GM12892 (cell line): ENCODE measurements around the gene ESYT3.
"Not testable (repeated sequence)": the region's sequence is repeated elsewhere in the genome, so short reads cannot be mapped to it uniquely, and the experiment has no call there.

Experiments
- DNase-seq: peaks from one replicate; pipeline ENCODE4 v3.0.0; 2011; ENCODE audit not compliant: insufficient read length
- FAIRE-seq: peaks from 2 replicates; lab custom pipeline; 2011; peaks lifted over from hg19 to GRCh38; lab: Jason Lieb, UNC
- POLR2A ChIP-seq: IDR thresholded peaks from 2 replicates; pipeline ENCODE4 v1.6.1; 2011; ENCODE audit warnings: low read depth, low read length, control low read depth
- POLR2AphosphoS5 ChIP-seq: IDR thresholded peaks from 2 replicates; pipeline ENCODE4 v1.6.1; 2011; ENCODE audit warnings: low read depth, low read length, control low read depth
- TAF1 ChIP-seq: IDR thresholded peaks from 2 replicates; pipeline ENCODE4 v1.6.1; 2011; ENCODE audit warnings: low read depth, mild to moderate bottlenecking, control low read depth, low read length, borderline replicate concordance

ESYT3 gene

DNA sequence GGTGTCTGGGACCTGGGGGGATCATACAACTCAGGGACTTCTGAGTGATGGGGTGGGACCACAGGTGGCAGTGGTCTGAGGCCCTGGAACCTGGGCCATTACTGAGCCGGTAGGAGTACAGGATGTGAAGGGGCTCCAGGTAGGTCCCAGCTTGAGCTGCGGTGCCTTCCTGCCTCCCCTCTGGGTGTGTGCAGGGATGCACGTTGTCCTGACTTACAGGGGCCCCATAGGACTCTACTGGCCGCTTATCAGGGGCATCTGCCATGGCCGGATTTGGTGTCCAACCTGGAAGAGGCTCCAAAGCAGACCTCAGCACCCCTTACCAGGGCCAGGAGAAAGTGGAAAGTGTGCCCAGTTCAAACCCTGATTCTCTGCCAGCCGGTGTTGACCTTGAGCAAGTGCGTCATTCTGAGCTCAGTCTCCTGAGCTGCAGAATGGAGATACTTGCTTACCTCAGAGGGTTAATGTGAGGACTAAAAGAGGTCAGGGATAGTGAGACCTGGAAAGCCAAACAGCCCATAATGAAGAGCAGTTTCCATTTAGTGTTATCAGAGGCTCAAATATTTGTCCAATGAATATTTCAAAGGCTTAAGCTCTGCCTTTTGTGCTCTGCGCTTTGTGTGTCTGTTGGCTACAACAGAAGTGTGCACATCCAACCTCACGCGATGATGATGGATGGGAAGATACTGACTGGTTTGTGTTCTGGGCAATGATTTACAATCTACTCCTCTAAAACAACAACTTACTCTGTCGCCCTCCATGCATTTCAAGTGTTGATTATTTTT is 35.4 kb upstream of the ESYT3 start:
- TF ChIP-seq POLR2A (no peak), POLR2AphosphoS5 (no peak), TAF1 (no peak)
- DNase-seq, result no peak
- FAIRE-seq, result no peak

DNA sequence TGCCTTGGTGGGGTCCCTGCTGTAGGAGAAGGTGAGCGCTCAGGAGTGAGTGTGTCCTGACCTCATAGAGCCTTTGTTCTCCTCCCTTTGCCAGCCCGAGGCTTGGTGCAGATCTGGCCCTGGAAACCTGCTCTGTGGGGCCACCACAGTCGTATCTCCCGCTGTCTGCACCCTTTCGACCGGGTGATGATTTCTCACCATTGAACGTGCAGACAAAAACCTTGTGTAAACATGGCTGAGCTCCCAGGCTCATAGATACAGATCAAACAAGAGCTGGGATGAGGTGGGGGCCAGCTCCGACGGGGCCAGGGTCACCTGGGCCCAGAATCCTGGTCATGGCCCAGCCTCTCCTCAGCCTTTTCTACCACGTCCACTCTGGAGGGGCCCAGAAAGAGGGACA is 34.6 kb upstream of the ESYT3 start:
- DNase-seq (no peak), FAIRE-seq (no peak)
- TF ChIP-seq POLR2A, result no peak
- TF ChIP-seq TAF1, result no peak
- TF ChIP-seq POLR2AphosphoS5, result no peak

GRCh38 chr3:138400651-138401070 is 33.8 kb upstream of the ESYT3 start:
- DNase-seq (no peak), FAIRE-seq (no peak)
- TF ChIP-seq TAF1 (no peak), POLR2A (no peak), POLR2AphosphoS5 (no peak)

GRCh38 chr3:138401834-138402233 is 32.6 kb upstream of the ESYT3 start:
- TF ChIP-seq TAF1 (no peak), POLR2AphosphoS5 (no peak), POLR2A (no peak)
- no peak for FAIRE-seq
- no peak for DNase-seq

- TF ChIP-seq TAF1 (no peak), POLR2AphosphoS5 (no peak), POLR2A (no peak)
- no peak for DNase-seq
- no peak for FAIRE-seq
Measured at GRCh38 chr3:138404121-138404520, 30.3 kb upstream of the ESYT3 start.

- DNase-seq, result no peak
- no peak for FAIRE-seq
- TF ChIP-seq POLR2A (no peak), POLR2AphosphoS5 (no peak), TAF1 (no peak)
Measured at GRCh38 chr3:138405001-138405400, 29.4 kb upstream of the ESYT3 start.

DNA sequence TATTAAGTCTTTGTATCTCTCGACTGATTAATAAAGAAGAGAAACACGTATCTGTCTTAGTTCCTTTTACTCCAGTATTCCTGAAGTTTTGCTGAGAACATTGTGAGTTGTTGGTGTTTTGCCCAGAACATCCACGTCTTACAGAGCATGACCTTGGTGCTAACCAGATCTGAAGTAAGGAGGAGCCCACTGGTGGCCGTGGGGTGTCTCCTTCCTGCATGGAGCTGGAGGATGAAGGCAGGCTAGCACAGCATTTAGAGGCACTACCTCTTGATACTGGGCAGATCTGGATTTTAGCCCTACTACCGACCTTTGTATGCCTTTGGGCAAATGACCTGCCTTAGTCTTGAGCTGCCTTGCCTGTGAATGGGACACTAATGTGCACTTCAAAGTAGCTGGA is 28.9 kb upstream of the ESYT3 start:
- FAIRE-seq (no peak), DNase-seq (no peak)
- no peak for TF ChIP-seq POLR2AphosphoS5
- no peak for TF ChIP-seq TAF1
- no peak for TF ChIP-seq POLR2A

- DNase-seq, result no peak
- TF ChIP-seq POLR2AphosphoS5 (no peak), POLR2A (no peak), TAF1 (no peak)
- FAIRE-seq, result no peak
Measured at GRCh38 chr3:138406606-138407005, 27.8 kb upstream of the ESYT3 start.

DNA sequence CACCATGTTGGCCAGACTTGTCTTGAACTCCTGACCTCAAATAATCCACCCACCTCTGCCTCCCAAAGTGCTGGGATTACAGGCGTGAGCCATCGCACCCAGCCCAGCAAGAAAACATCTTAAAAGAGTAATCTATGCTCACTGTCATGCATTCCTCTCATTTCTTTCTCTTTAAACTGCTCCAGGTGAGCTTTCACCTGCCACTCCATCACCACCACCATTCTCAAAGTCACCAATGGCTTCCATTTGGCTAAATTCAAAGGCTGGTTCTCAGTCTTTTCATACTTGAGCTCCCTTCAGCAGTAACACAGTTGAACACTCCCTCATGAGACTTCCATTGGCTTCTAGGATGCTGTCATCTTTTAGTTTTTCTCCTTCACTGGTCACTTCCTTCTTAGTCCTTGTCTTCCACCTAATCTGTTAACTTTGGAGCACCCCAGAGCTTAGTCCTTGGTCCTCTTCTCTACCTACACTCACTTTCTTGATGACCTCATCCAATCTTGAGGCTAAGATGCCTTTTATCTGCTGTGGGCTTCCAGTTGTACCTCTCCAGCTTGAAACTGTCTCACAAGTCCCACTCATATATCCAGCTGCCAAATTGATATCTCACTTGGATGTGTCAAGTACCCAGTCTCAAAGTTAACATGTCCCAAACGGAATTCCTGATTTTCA is 27.0 kb upstream of the ESYT3 start:
- DNase-seq (no peak), FAIRE-seq (no peak)
- TF ChIP-seq POLR2A, result no peak
- TF ChIP-seq POLR2AphosphoS5, result no peak
- no peak for TF ChIP-seq TAF1

DNA sequence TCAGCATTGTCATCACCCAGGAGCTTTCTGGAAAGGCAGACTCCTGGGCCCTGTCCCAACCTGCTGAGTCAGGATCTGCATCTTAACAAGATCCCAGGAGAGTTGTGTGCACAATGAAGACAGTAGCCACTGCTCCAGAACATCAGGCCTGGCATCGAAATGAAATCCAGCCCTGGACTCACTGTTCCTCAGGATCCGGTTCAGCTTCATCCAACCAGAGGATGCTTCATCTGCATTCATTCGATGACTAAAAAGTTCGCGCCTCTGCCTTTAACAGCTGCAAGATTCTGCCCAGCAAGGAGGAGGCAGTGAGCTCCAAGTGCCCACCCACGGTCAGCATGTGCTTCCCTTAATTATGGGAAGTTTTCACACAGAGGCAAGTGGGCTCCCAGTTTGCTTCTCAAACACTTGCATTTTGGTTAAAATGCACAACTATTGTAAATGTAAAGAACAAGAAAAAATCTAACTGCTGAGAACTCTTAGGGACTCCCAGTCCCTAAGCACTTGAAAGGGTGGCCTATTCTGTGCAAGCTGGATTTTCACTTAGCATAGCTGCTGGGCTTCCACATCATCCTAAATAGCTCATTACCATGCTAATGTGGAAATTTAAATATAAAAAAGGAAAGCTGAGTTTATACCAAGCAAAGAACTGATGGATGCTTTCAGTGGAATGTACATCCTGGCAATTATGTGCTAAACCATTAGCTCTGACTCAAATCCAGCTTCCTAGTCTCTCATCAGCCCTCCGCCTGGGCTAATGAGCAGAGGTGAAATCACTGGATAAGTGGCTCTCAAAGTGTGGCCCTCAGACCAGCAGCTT is 25.5 kb upstream of the ESYT3 start:
- TF ChIP-seq TAF1 (no peak), POLR2AphosphoS5 (no peak), POLR2A (no peak)
- DNase-seq (no peak), FAIRE-seq (no peak)

DNA sequence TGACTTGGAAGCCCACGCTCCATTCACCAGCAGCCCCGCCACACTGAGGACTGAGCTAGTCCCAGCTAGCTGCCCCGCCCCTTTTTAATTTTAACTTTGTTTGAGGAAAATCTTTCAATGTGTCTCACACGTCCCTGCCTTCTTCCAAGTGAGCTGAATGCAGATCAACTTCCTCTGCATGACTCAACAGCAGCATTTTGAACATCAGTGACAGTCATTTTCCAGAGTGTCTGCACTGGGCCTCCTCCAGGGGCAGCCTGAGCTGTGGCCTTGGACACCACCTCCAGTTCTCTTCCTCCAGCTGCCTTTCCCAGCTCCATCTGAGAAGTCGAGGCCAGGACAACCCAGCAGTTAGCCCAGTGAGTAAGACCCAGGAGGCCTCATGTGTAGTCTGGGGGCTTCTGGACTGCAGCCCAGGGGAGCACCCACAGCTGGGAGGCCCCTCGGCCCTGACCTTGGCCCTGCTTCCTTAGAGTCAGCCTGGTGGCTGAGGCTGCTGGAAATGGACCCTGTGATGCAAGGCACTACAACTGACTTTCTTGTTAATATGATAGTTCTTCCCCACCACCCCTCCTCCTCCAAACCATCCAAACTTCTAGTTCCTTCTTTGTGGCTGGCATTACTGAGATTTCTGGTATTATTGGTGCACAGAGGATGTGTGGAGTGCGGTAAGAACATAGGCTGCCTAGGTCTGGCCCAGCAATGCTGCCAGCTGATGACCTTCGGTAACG is 21.4 kb upstream of the ESYT3 start:
- TF ChIP-seq POLR2A, result no peak
- no peak for TF ChIP-seq POLR2AphosphoS5
- TF ChIP-seq TAF1, result no peak
- FAIRE-seq, result no peak
- no peak for DNase-seq

DNA sequence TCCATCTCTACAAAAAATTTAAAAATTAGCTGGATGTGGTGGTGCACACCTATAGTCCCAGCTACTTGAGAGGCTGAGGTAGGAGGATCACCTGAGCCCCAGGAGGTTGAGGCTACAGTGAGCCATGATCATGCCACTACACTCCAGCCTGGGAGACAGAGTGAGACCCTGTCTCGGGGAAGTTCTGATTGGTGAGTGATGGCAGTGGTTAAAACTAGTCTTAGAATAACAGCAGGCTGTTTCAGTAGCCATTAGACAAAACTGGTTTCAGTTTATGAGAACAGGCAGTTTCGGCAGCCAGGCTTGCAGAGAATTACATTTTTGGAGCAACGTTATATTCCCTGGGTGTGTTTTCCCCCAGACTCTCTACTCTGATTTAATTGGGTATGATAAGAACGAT is 18.2 kb upstream of the ESYT3 start:
- not testable (repeated sequence) for DNase-seq, FAIRE-seq
